ENCODE results near the gene ADH1B.
"Not testable (repeated sequence)": the region's sequence is repeated elsewhere in the genome, so short reads cannot be mapped to it uniquely, and the experiment has no call there.

ADH1B gene

DNA sequence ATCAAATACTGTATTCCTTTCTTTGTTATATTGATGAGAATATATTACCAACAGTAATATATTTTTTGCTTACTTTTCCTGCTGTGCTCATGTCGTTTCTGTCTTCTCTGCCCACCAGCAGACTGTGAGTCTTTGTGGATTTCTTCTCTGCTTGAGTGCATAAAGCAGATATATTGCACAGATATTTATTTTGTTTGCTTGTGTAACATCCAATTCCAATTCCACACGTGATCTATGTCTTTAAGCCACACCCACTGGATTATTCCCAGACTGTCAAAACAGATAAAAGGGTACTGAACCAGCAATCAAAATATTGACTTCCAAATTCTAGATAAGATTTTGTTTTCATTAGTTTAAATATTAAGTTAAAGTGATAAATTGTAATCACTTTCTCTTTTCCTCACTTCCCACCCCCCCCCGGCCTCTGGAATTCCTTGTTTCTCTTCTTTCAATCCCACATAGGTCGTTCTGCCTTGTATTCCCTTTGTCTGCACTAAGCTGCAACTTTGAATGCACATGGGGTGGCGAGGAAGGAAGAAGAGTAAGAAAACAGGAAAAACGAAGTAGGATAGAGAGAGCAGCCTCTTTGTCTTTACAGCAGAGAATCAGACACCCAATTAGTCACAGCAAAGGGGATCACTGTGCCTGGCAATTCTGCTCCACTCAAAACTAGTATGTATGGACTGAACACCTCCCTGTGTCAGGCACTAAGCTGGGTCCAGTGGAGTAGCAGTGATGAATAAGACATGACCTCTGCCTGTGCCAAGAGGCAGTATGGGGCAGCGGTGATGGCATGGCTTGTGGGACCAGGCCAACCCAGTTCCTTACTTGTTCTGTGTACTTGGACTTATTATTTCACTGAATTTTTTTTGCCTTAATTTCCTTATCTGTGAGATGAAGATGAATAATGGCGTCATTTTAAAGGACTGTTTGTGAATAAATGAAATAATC lies at the start of gene ADH1B:
Gene ADH1B (minus strand): TSS at position 161 of the 951 bp plus-strand sequence. CDS start 70 bp downstream, at position 91.
- DNase-seq, result no peak

DNA sequence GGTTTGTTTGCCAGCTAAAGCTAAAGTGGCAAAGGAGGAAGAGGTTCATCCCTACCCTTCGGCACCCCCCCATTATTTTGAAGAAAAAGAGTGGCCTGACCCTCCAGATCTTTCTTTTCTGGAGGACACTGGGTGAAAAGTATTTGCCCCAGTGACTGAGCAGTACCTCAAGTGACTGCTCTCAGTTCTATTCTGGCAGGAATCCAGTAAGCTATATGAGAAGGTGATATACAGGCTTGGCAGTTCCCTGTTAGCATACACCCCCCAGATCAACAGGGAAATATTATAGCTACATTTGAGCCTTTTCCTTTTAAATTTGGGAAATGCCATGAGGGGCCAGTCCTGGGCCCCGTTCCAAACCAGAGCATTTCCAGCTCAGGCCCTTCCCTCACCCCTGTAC lies 46.6 kb upstream of the ADH1B start:
- not testable (repeated sequence) for DNase-seq

DNA sequence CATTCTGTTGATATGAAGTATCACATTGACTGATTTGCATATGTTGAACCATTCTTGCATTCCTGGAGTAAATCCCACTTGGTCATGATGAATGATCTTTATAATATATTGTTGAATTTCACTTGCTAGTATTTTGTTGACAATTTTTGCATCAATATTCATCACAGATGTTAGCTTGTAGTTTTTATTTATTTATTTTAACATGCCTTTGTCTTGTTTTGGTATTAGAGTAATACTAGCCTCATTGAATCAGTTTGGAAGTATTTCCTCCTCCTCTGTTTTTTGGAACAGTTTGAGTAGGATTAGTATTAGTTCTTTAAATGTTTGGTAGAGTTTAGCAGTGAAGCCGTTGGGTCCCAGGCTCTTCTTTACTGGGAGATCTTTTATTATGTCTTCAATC lies 45.3 kb upstream of the ADH1B start:
- no peak for DNase-seq

DNA sequence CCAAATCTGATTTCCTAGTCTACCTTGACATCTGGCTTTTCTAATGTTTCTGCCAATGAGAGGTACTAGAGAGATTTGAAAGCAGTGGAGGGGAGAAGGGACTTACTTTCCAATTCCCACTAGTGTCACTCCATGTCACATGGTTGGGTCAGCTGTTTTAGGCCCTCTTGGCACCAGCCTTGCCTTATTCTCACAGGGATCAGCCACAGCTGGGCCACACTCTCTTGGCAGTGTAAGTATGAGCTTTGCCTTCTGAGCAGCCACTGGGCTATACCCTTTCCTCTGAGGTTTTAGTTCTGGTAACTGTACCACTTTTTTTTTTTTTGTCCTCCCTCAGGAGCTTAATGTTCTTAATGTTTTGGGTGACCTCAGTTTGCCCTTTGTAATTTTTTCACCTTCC lies 41.6 kb upstream of the ADH1B start:
- DNase-seq, result no peak

DNA sequence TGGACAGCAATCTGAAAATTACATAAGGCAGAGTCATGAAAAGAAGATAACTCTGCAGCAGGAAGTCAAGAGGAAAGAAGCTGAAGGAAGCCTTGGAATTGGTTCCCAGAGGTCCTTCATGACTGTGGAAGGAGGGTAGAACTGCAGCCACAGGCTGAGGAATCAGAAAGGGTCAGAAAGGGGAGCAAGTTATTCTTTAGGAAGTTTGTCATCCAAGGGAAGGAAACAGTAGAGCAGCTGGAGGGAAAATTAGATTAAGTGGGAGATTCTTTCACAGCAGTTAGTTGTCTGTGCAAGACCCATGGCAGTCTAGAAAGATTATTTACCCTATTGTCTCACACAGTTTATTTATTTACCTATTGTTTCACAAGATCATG lies 40.7 kb upstream of the ADH1B start:
- DNase-seq, result no peak

DNA sequence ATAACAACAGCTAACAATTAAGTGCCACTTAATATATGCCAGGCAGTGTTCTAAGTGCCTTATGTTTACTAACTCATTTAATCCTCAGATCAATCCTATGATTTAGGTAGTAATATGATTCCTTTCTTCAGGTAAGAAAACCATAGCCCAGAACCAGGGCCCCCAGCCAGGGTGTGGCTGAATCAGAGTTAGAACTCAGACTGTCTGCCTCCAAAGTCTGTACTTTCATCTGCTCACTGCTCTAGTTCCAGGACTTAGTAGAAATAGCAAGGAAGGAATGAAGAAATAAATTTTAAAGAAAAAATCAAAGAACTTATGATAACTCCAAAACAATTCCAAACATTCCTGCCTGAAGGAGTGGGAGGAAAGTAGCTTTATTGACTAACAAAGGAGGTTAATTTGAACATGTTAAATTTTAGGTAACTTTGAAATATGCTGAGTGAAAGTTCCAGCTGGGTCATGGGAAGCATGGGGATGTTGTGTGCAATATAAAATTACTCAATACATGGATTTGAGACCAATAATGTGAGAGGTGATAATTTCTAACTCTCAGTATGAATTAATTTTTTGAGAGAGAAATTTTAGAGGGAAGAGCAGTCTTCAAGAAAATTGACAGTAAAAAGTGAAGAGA lies 40.2 kb upstream of the ADH1B start:
- no peak for DNase-seq

DNA sequence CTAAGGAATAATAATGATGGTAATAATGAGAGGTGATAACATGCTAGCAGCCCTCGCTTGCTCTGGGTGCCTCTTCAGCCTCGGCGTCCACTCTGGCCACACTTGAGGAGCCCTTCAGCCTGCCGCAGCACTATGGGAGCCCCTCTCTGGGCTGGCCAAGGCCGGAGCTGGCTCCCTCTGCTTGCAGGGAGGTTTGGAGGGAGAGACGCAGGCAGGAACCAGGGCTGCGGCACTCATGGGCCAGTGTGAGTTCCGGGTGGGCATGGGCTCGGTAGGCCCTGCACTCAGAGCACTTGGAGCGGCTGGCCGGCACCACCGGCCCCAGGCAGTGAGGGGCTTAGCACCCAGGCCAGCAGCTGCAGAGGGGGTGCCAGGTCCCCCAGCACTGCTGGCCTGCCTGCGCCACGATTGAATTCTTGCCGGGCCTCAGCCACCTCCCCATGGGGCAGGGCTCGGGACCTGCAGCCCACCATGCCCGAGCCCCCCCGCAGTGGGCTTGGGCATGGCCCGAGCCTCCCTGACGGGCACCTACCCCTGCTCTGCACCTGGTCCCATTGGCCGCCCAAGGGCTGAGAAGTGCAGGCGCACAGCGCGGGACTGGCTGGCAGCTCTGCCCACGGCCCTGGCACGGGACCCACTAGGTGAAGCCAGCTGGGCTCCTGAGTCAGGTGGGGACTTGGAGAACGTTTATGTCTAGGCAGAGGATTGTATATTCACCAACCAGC lies 38.4 kb upstream of the ADH1B start:
- DNase-seq, result no peak

DNA sequence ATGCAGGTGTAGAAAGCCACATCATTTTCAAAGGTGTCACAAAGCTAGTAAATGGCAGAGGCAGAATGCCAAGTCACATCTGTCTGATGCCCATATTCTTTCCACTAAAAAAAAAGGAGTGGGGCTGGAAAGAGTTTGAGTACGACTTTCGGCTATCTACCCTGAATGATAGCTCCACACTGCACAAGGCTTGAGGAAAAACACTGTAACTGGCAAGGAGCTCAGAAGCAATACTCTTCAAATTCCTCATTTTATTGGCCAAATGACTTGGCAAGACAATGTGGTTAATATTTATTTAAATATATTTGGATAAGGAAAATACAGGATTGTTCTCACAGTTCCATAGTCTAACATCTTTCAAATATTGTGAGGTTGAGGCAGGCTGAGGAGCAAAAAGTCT lies 36.7 kb upstream of the ADH1B start:
- DNase-seq, result no peak

DNA sequence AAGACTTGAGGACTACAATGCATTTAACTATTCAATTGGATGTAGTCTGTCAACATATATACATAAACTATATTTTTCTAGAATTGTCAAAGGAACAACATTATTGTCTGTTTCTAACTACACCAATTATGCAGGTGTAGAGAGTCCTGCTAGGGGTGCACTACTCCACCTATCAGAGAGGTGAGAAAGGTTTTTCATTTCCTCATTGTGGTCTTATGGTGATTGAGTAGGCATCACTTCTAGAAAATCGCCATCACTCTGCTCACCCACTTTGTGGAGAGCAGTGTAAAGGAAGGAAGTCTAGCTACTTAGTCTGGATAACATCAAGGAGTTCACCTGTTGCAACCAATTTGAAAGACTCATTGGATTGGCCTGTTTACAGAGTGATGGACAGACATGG lies 35.8 kb upstream of the ADH1B start:
- DNase-seq, result no peak

DNA sequence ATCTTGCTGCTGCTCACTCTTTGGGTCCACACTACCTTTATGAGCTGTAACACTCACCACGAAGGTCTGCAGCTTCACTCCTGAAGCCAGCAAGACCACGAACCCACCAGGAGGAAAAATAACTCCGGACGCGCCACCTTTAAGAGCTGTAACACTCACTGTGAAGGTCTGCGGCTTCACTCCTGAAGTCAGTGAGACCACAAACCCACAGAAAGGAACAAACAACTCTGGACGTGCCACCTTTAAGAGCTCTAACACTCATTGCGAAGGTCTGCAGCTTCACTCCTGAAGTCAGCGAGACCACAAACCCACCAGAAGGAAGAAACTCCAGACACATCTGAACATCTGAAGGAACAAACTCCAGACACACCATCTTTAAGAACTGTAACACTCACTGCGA lies 34.9 kb upstream of the ADH1B start:
- not testable (repeated sequence) for DNase-seq

DNA sequence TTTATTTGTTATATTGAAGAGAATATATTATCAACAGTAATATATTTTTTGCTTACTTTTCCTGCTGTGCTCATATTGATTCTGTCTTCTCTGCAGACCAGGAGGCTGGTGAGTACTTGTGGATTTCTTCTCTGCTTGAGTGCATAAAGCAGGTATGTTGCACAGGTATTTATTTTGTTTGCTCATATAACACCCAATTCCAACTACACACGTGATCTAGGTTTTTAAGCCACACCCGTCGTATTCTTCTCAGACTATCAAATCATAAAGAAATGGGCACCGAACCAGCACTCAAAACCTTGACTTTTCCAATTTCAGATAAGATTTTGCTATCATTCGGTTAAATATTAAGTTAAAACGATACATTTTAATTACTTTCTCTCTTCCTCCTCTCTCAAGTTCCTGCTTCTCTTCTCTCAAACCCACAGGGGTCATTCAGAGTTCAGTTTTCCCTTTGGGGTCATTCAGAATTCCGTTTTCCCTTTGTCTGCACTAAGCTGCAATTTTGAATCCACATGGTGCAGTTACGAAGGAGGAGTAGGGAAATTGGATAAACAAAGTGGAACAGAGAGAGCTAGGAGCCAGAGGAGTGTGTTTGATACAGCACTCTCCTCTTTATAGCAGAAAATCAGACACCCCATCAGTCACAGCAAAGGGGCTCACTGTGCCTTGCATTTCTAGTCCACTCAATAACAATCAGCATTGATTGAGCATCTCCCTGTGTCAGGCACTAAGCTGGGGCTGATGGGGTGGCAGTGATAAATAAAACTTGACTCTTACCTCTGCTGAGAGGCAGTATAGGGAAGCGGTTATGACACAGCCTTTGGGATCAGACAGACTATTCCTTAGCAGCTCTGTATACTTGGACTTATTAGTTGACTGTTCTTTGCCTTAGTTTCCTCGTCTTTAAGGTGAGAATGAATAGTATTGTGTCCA lies 31.7 kb upstream of the ADH1B start, which contains the start of gene ADH1C:
Gene ADH1C (minus strand): TSS at position 145 of the 936 bp plus-strand sequence. CDS start 71 bp downstream, at position 74.
- no peak for DNase-seq

DNA sequence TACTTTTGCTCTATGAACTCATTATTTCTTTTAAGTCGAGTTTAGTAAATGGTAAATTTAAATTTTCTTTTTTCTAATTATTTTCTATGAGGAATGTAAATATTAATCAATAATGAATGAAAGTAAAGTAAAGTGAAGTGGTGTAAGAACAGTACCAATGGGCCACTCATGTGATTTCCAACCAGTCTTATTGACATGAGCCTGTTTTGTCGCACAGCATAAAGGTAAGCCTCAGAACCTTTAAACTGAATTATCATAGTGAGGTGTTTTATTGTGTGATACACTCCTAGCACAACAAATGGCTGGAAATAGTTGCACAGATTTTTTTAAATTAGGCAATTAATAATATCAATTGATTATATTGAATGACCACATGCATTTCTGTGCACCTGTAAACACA lies 30.3 kb upstream of the ADH1B start:
- no peak for DNase-seq

DNA sequence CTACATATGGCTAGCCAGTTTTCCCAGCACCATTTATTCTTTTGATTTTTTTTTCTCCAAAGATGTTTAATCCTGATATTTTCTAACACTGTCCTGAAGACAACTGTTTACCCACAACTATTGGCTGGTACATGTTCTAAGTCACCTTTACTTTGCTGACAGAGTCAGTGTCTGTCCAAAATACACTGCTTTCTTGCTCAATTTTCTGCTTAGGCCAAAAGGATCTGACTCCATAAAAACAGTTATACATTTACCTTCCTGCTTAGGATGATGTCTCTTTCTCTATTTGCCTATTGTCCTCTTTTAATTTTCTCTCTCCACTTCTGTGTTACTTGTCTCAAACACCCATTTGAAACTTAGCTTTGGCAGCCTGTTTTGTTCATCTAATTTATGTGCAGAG lies 28.1 kb upstream of the ADH1B start:
- no peak for DNase-seq

DNA sequence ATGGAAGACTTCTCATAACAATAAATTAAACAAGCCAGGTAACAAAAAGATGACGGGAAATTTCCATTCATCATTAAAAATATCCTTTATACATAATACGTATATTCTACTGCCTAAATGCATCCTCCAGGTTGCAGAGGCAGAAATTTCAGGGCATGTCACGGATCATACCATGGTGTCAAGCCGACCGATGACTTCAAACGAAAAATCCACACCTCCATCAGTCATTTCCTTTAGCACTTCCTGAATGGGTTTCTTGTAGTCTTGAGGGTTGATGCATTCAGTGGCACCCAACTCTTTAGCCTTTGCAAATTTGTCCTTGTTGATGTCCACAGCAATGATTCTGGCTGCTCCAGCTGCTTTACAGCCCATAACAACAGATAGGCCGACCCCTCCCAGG lies 21.4 kb upstream of the ADH1B start:
- not testable (repeated sequence) for DNase-seq

DNA sequence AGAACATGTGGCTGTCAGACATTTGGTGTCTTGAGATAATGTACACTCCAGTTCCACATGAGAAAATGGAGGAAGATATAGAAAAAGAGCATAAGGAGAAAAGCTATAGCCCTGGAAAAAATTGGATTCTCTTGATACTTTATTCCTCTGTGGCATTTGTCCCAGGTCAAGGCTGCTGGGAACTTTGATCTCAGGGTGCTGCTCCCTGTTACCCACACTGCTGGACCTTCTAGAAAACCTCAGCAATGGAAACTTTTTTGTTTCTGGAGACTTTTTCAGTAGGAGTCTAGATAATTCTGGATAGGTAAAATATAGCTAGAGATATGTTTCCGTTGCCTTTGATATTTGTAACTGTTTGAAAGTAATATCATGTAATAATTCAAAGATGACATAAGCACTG lies 20.2 kb upstream of the ADH1B start:
- DNase-seq, result no peak

DNA sequence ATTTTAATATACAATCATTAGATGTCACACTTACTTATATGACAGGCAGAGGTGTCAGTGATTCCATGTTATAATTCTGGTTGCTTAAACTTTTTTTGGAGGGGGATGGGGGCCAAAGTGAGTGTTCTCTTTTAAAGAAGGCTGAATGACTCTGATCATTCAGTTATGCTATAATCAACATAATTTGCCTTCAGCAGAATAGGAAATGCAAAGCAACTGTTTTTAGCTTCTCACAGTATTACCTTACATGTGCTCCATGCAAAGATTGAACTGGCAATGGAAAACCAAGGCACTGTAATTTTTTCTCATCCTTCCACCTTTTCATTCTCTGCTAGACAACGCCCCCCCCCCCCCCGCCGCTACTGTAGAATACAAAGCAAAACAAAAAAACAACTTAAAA lies 18.0 kb upstream of the ADH1B start:
- no peak for DNase-seq

DNA sequence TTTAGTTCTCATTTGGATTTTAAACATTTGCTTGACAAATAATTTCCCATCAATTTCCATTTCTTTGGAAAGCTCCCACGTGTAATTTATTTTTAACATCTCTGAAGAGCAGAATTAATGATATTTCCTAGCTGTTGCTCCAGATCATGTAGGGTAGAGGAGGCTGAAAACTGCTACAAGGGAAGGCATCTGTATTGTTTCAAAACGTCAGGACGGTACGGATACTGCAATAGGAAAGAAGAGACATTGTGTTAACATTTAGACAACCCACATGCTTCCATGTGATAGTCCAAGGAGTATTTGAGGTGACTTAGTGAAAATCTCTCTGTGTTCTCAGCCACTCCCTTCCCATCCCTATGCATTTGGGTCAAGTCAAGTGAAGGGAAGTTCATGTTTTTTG lies 15.4 kb upstream of the ADH1B start:
- DNase-seq, result no peak

DNA sequence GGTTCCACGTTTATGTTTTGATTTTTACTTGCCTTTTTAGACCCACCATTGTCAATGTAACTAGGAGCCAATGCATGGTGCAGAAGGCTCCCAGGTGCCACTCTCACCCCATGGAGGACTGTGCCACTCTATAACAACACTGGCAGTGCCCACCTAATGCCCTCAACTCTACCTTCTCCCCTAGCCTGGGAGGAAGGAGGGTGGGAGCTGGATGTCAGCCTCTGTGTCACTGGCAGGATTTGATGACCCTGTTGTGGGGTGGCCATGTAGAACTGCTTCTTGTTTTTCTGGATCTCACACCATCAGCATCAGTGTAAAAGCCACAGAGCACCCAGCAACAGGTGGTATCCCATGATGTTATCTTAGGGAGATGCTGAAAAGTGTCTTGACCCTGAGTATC lies 13.7 kb upstream of the ADH1B start:
- no peak for DNase-seq

DNA sequence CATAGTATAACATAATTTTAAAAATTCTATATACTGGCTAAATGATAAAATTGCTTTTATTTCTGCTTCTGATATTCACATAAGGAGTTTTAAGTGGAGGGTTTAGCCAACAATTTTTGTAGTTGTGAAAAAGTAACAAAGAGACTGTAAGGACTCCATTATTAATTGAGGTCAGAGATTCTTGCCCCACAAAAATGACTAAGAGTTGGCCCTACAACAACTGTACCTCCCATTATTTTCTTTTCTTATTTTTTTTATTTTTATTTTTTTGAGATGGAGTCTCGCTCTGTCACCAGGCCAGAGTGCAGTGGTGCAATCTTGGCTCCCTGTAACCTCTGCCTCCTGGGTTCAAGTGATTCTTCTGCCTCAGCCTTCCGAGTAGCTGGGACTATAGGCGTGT lies 9.4 kb upstream of the ADH1B start:
- DNase-seq, result no peak

DNA sequence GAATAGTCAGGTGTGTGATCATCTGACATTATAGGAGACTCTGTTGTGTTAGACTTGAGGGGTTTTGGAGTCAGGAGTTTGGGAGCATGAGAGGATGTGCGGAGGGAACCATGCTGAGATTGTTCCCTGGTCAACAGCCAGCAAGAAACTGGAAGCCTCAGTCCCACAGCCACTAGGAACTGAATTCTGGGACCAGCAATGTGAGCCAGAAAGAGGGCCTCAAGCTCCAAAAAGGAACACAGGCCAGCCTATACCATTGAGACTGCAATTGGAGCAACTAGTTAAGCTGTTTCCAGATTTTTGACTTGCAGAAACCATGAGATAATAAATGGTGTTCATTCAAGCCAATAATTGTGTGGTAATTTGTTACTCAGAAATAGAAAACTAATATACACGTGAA lies 8.7 kb upstream of the ADH1B start:
- no peak for DNase-seq

DNA sequence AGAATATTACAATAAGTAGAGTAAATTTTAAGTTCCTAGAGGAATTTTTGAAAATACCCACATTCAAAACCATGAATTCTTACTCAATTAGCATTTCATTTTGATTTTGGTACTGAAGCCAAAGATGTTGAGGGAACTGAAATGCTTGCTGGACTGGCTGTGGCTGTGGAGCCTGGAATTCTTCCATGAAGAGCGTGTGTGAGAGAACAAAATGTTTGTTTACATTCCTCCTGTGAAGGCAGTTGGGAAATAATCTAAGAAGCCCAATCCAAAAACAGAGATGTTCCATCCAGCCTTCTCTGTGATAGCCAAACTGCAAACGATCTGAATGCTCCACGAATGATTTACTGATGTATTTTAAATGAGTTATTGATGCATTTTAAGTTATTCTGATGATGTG lies 3.8 kb upstream of the ADH1B start:
- DNase-seq, result no peak

DNA sequence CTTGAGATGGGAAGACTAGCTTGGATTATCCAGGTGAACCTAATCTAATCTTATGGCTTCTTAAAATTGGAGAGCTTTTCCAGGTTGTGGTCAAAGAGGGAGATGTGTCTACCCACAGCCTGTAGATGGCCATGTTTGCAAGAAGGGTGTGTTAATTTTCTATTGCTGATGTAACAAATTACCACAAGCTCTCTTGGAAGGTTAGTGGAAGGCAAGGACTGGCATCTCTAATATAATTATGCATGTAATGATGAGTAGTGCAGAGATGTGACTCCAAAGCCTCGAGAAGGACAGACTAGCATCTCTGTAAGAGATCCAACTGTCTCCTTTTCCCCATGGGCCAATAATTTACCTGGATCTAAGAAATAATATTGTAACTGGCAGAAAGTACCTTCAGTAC lies 3.2 kb upstream of the ADH1B start:
- no peak for DNase-seq

DNA sequence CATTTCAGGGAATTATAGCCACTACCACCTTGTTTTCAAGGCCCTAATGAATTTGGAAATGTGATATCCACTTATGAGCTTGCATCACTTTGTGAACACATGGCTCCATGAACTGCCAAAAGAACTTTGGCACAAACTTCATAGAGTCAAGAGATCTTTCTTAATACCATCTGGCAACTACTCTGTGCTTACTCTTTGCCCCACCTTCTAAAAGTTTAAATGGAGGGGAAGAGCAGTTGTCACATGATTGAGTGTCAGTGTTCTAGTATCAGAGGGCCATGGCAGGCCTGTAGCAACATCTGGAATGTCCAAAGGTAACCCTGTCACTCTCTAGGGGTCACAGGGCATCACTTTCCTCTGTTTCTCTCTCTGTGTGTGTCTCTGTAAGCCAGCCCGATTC lies 2.6 kb upstream of the ADH1B start:
- no peak for DNase-seq

Measured in activated CD8-positive, alpha-beta memory T cell treated with anti-CD3 and anti-CD28 coated beads for 24 hours (primary cell).